Activated T-helper 17 cell treated with anti-CD3 and anti-CD28 coated beads, Interleukin-2, amount 50 U/mL, for 72 hours (primary cell): Measurements from ENCODE around the gene CLDN9. TPM values are rescaled to one million over a fixed set of nuclear protein-coding genes. Genes with fewer than 3 reads are reported as not detected.

Source experiments
- ATAC-seq: fragments of 150-1000 bp; cut with Tn5 transposase; replicated peaks from 2 replicates; pipeline ENCODE4 v1.10.0; 2021; ENCODE audit warnings: mild to moderate bottlenecking, moderate library complexity
- H3K27ac Mint-ChIP-seq: one replicate; pipeline ENCODE4 v1.8.0; 2022; ENCODE audit warnings: mixed read lengths
- H3K27me3 Mint-ChIP-seq: one replicate; pipeline ENCODE4 v1.8.0; 2022; ENCODE audit warnings: mixed read lengths
- H3K36me3 Mint-ChIP-seq: one replicate; pipeline ENCODE4 v1.8.0; 2022; ENCODE audit warnings: low read depth, mild to moderate bottlenecking, mixed read lengths
- H3K4me1 Mint-ChIP-seq: one replicate; pipeline ENCODE4 v1.8.0; 2022; ENCODE audit warnings: mixed read lengths
- H3K4me3 Mint-ChIP-seq: one replicate; pipeline ENCODE4 v1.8.0; 2022; ENCODE audit warnings: mild to moderate bottlenecking, mixed read lengths
- H3K9me3 Mint-ChIP-seq: one replicate; pipeline ENCODE4 v1.8.0; 2022; ENCODE audit warnings: mixed read lengths
- total RNA-seq, 2 donors: library from RNA; stranded (reverse); gene quantifications; one replicate each; pipeline ENCODE4 v1.2.3, GENCODE V29; 2022

Gene CLDN9
- total RNA-seq, 2 donors from 2014 or later = 0.15 TPM; not detected in 1

GRCh38 chr16:3015865-3016521, 3.3 kb downstream of the CLDN9 start:
- Mint-ChIP-seq H3K27me3 (peaks cover 3% of the 10 kb centered on the region), H3K9me3 (no peaks in the 10 kb centered on the region), H3K4me3 (no peak overlapping the region), H3K4me1 (no peaks in the 10 kb centered on the region), H3K36me3 (no peaks in the 10 kb centered on the region), H3K27ac (no peak overlapping the region)
- ATAC-seq = no peak

DNA sequence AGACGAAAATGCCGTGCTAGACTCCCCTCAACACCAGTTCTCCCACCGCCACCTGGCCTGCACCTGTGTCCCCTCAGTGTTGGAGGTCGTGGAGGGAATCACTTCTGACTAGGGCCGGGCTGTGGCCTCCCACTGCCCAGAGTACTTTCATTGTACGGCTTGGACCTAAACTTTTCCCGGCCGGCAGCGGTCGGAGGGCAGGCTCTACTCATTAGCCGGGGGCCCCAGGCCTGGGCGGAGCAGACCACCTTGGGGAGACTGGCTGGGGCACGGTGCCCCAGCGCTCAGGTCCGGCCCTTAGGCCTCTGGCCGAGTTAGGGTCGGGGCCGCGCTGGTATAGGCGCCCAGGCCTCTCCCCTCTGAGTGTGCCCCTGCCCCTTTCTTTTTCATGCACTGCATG, 4.6 kb downstream of the CLDN9 start:
- peaks cover 12% of the 10 kb centered on the region for H3K4me1 Mint-ChIP-seq
- peaks cover 3% of the 10 kb centered on the region for H3K27me3 Mint-ChIP-seq
- no peak for ATAC-seq
- H3K36me3 Mint-ChIP-seq = peaks cover 12% of the 10 kb centered on the region
- no peak overlapping the region for H3K4me3 Mint-ChIP-seq
- H3K27ac Mint-ChIP-seq = no peak overlapping the region
- no peaks in the 10 kb centered on the region for H3K9me3 Mint-ChIP-seq

DNA sequence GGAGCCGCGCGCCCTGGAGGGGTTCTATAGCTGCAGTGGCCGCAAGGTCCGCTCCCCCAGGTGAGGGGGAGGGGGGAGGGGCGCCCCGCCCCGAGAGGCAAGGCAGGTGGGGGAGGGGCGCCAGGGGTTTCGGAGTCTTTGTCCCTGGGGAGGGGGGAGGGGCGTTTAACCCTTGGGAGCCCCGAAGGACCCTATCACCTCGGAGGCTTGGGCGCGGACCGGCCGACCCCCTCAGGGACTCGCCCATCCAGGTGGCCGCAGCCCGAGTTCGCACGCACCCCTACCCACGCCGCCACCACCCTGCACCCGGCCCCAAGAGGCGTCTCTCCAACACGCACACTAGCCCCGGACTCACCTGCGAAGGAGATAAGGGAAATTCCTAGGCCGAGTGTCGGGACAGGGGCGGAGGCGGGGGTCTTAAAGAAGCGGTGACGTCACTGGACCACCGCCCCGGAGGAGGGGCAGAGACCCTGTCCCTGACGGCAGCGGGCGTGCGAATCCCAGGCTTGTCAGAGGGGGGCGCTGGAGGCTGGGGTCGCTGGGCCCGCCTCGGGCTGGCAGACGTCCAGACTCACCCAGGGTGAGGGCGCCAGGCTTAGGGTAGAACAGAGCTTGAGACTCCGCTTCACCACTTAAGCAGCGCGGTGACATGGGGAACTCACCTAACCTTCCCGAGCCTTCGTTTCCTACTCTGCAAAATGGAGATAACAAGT, 5.2 kb downstream of the CLDN9 start, which contains the start of gene CLDN6:
Gene CLDN6, minus strand, starts transcription at position 390 of the 713 bp plus-strand sequence. CDS start 2,162 bp downstream, outside the sequence.
- ATAC-seq = no peak
- Mint-ChIP-seq H3K4me1 (peaks cover 18% of the 10 kb centered on the region), H3K27ac (no peak within 1 kb of the TSS), H3K9me3 (no peaks in the 10 kb centered on the region), H3K36me3 (peaks cover 18% of the 10 kb centered on the region), H3K4me3 (no peak within 1 kb of the TSS), H3K27me3 (peaks cover 3% of the 10 kb centered on the region)

- no peaks in the 10 kb centered on the region for H3K27me3 Mint-ChIP-seq
- peak overlapping the region; percentile 62 for H3K27ac Mint-ChIP-seq
- H3K36me3 Mint-ChIP-seq = peaks cover 31% of the 10 kb centered on the region
- peaks cover 23% of the 10 kb centered on the region for H3K4me1 Mint-ChIP-seq
- no peak for ATAC-seq
- no peaks in the 10 kb centered on the region for H3K9me3 Mint-ChIP-seq
- peak overlapping the region; percentile 82 for H3K4me3 Mint-ChIP-seq
Observed at GRCh38 chr16:3019594-3020246, 7.0 kb downstream of the CLDN9 start.

GRCh38 chr16:3020247-3020603, 7.5 kb downstream of the CLDN9 start, which contains the start of gene TNFRSF12A:
Gene TNFRSF12A (plus strand): TSS chr16:3020368. CDS start chr16:3020398, 30 bp downstream.
- peak within 1 kb of the TSS; percentile 82 for H3K4me3 Mint-ChIP-seq
- H3K4me1 Mint-ChIP-seq = peaks cover 23% of the 10 kb centered on the region
- no peaks in the 10 kb centered on the region for H3K9me3 Mint-ChIP-seq
- H3K27ac Mint-ChIP-seq = peak within 1 kb of the TSS; percentile 90
- peaks cover 35% of the 10 kb centered on the region for H3K36me3 Mint-ChIP-seq
- peak; percentile 28 for ATAC-seq
- no peaks in the 10 kb centered on the region for H3K27me3 Mint-ChIP-seq

DNA sequence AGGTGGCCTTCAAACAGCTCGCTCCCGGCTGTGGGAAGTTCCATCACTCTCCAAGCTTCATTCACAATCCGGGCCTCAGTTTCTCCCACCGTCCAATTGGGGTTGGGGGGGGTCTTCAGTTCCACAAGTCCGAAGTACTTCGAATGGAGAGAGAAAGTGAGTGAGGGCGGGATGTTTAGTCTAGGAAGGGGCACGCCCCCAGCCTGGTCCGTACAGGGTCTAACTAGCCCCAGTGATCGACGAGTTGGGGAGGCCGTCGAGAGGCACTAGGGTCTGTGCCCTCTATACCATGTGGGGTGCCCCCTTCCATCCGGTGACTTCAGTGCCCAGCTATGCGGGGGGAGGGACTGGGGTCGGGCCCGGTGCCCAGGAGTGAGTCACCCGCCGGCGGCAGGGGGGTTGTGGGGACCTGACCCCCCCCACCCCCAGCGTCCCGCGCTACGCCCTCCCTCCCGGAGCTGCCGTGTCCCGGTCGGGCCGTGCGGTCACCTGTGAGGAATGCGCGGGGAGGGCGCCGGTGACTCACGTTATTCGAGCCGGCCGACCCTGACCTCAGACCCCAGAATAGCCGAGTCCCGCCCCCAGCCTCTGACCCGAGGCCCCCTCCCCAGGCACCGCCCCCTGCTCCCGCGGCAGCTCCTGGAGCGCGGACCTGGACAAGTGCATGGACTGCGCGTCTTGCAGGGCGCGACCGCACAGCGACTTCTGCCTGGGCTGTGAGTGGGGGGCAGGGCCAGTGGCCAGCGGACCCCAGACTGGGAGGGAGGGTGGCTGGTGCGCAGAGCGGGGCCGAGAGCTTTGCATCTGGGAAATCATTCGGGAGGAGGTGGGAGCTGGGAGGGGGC, 8.1 kb downstream of the CLDN9 start:
- peak; percentile 5 for ATAC-seq
- Mint-ChIP-seq H3K4me3 (peak overlapping the region; percentile 82), H3K36me3 (peaks cover 41% of the 10 kb centered on the region), H3K9me3 (no peaks in the 10 kb centered on the region), H3K4me1 (peaks cover 23% of the 10 kb centered on the region), H3K27me3 (no peaks in the 10 kb centered on the region), H3K27ac (peak overlapping the region; percentile 90)

DNA sequence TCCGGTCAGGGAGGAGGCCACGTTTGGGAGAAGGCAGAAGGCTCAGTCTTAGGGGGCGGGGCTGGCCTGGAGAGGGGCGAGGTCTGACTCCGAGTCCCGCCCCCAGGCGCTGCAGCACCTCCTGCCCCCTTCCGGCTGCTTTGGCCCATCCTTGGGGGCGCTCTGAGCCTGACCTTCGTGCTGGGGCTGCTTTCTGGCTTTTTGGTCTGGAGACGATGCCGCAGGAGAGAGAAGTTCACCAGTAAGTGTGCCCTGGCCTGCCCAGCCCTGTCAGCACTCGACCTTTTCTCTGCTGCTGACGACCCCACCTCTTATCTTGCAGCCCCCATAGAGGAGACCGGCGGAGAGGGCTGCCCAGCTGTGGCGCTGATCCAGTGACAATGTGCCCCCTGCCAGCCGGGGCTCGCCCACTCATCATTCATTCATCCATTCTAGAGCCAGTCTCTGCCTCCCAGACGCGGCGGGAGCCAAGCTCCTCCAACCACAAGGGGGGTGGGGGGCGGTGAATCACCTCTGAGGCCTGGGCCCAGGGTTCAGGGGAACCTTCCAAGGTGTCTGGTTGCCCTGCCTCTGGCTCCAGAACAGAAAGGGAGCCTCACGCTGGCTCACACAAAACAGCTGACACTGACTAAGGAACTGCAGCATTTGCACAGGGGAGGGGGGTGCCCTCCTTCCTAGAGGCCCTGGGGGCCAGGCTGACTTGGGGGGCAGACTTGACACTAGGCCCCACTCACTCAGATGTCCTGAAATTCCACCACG, 8.9 kb downstream of the CLDN9 start:
- H3K9me3 Mint-ChIP-seq = no peaks in the 10 kb centered on the region
- H3K27ac Mint-ChIP-seq = peak overlapping the region; percentile 90
- H3K27me3 Mint-ChIP-seq = no peaks in the 10 kb centered on the region
- peak; percentile 46 for ATAC-seq
- H3K36me3 Mint-ChIP-seq = peaks cover 49% of the 10 kb centered on the region
- H3K4me1 Mint-ChIP-seq = peaks cover 23% of the 10 kb centered on the region
- H3K4me3 Mint-ChIP-seq = peak overlapping the region; percentile 82

DNA sequence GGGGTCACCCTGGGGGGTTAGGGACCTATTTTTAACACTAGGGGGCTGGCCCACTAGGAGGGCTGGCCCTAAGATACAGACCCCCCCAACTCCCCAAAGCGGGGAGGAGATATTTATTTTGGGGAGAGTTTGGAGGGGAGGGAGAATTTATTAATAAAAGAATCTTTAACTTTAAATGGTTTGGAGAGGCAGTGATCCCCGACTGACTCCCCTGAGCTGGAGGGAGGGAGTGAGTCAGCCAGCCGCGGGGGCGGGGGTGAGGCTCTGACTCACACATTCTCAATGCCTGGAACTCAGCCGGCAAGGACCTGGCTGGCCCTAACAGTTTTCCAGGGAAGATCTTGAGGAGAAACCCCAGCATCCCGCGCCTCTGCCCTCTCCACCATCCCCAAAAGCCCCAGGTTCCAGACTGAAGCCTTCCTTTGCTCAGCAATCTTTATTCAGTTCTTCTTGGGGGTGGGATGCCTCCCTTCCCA, 9.5 kb downstream of the CLDN9 start:
- Mint-ChIP-seq H3K27ac (peak overlapping the region; percentile 90), H3K27me3 (no peaks in the 10 kb centered on the region), H3K4me3 (peak overlapping the region; percentile 82), H3K36me3 (peaks cover 55% of the 10 kb centered on the region), H3K9me3 (no peaks in the 10 kb centered on the region), H3K4me1 (peaks cover 23% of the 10 kb centered on the region)
- ATAC-seq = peak; percentile 51

GRCh38 chr16:3022684-3023414, 10.1 kb downstream of the CLDN9 start:
- H3K9me3 Mint-ChIP-seq = no peaks in the 10 kb centered on the region
- H3K27ac Mint-ChIP-seq = peak overlapping the region; percentile 90
- H3K36me3 Mint-ChIP-seq = peaks cover 61% of the 10 kb centered on the region
- peak overlapping the region; percentile 82 for H3K4me3 Mint-ChIP-seq
- no peaks in the 10 kb centered on the region for H3K27me3 Mint-ChIP-seq
- peaks cover 23% of the 10 kb centered on the region for H3K4me1 Mint-ChIP-seq
- ATAC-seq = no peak

DNA sequence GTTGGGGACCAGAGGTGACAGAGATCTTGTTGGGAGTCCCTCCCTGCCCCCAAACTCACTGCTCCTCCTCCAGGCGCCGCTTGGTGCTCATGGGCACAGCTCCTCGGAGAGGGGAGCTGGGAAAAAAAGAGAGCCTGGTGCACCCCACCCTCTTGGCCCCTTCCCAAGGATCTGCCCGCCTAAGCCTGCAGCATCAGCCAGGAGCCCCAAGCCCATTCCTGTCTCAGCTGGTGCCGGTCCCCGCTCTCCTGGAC, 10.6 kb downstream of the CLDN9 start:
- peak overlapping the region; percentile 82 for H3K4me3 Mint-ChIP-seq
- peaks cover 23% of the 10 kb centered on the region for H3K4me1 Mint-ChIP-seq
- no peak for ATAC-seq

GRCh38 chr16:3023669-3024478, 11.2 kb downstream of the CLDN9 start, which contains the start of the genes HCFC1R1 and THOC6:
Gene HCFC1R1 (minus strand): TSS chr16:3023942. CDS start chr16:3023941, 1 bp downstream.
Gene THOC6 (plus strand): TSS chr16:3024035. CDS start chr16:3024327, 292 bp downstream.
- Mint-ChIP-seq H3K27me3 (no peaks in the 10 kb centered on the region), H3K36me3 (peaks cover 71% of the 10 kb centered on the region), H3K9me3 (no peaks in the 10 kb centered on the region), H3K27ac (peak within 1 kb of the TSS; percentile 90), H3K4me3 (peak within 1 kb of the TSS; percentile 82), H3K4me1 (peaks cover 23% of the 10 kb centered on the region)
- ATAC-seq = peak; percentile 78

More for the DNA sequence above, 10.6 kb downstream of the CLDN9 start:
- H3K27ac Mint-ChIP-seq = peak overlapping the region; percentile 90
- H3K36me3 Mint-ChIP-seq = peaks cover 66% of the 10 kb centered on the region
- no peaks in the 10 kb centered on the region for H3K27me3 Mint-ChIP-seq
- H3K9me3 Mint-ChIP-seq = no peaks in the 10 kb centered on the region
